OCI-M2 (cell line): Measurements from ENCODE around the gene ASB6.

Experiments
- DNase-seq: peaks from one replicate; lab custom pipeline; 2025; ENCODE audit not compliant: unreplicated experiment; lab: John Stamatoyannopoulos, UW

Gene ASB6

GRCh38 chr9:129587487-129588262 lies 54.3 kb downstream of the ASB6 start:
- DNase-seq, result no peak

- no peak for DNase-seq
Observed at GRCh38 chr9:129586685-129587084, 55.3 kb downstream of the ASB6 start.

GRCh38 chr9:129586245-129586644 lies 55.7 kb downstream of the ASB6 start:
- DNase-seq, result no peak

GRCh38 chr9:129585352-129585751 lies 56.6 kb downstream of the ASB6 start:
- DNase-seq, result no peak
